PC-3 (cell line): ENCODE results near the gene ORMDL3. TPM values are rescaled to one million over a fixed set of nuclear protein-coding genes. Genes with fewer than 3 reads are reported as not detected.

Source experiments
- ATAC-seq: fragments of 200-7000 bp; cut with Tn5 transposase; 2 replicates; pipeline ENCODE4 v1.9.1; 2020; ENCODE audit warnings: mild to moderate bottlenecking, moderate library complexity
- BruUV-seq: library from RNA; stranded (reverse); fragments of 400-500 nt; replicated peaks from 2 replicates; lab custom pipeline; 2021; lab: Mats Ljungman, UMichigan
- CTCF ChIA-PET: fragments of 300-600 bp; sonication (Branson Sonifier 250); formaldehyde crosslinking; loops from one replicate; lab custom pipeline; 2022; ENCODE audit warnings: antibody characterized with exemption; lab: Charles Lee
- POLR2A ChIA-PET: fragments of 300-600 bp; sonication (Branson Sonifier 250); formaldehyde crosslinking; loops from one replicate; lab custom pipeline; 2022; ENCODE audit warnings: antibody characterized with exemption; ENCODE audit not compliant: unreplicated experiment; lab: Charles Lee
- DNase-seq: peaks from one replicate; pipeline ENCODE4 v3.0.0-alpha.2; 2015
- H2AFZ ChIP-seq: fragments of 300-600 bp; sonication (generic); 2 replicates; pipeline ENCODE4 v1.6.0; 2016; ENCODE audit warnings: antibody characterized with exemption, low read length
- H3F3A ChIP-seq: fragments of 300-600 bp; sonication (generic); one replicate; pipeline ENCODE4 v1.6.0; 2017; ENCODE audit warnings: antibody characterized with exemption, low read length, control low read depth, mild to moderate bottlenecking; ENCODE audit not compliant: unreplicated experiment
- H3K27ac ChIP-seq: fragments of 300-600 bp; sonication (generic); 2 replicates; pipeline ENCODE4 v1.5.1; 2016; ENCODE audit warnings: mild to moderate bottlenecking, low read length
- H3K27me3 ChIP-seq: fragments of 300-600 bp; sonication (generic); 2 replicates; pipeline ENCODE4 v1.6.1; 2016; ENCODE audit warnings: low read length, mixed read lengths
- H3K36me3 ChIP-seq: fragments of 300-600 bp; sonication (generic); 2 replicates; pipeline ENCODE4 v1.6.1; 2016; ENCODE audit warnings: low read depth, mixed run types, low read length, mixed read lengths
- H3K4me1 ChIP-seq: fragments of 300-600 bp; sonication (generic); 2 replicates; pipeline ENCODE4 v1.5.1; 2016; ENCODE audit warnings: low read length; ENCODE audit not compliant: insufficient read depth
- H3K4me2 ChIP-seq: fragments of 300-600 bp; sonication (generic); 2 replicates; pipeline ENCODE4 v1.6.0; 2016; ENCODE audit warnings: low read length
- H3K4me3 ChIP-seq: fragments of 300-600 bp; sonication (generic); 2 replicates; pipeline ENCODE4 v1.5.1; 2016; ENCODE audit warnings: mild to moderate bottlenecking, low read length, mixed read lengths
- H3K79me2 ChIP-seq: fragments of 300-600 bp; sonication (generic); 2 replicates; pipeline ENCODE4 v1.6.1; 2017; ENCODE audit warnings: low read length, mixed read lengths
- H3K9ac ChIP-seq: fragments of 300-600 bp; sonication (generic); 2 replicates; pipeline ENCODE4 v1.6.0; 2016; ENCODE audit warnings: mild to moderate bottlenecking, low read length
- H3K9me2 ChIP-seq: fragments of 300-600 bp; sonication (generic); replicated peaks from 2 replicates; pipeline ENCODE4 v1.6.1; 2016; ENCODE audit warnings: mixed run types, low read length, mixed read lengths
- H3K9me3 ChIP-seq: fragments of 300-600 bp; sonication (generic); 2 replicates; pipeline ENCODE4 v1.6.1; 2016; ENCODE audit warnings: low read length, mixed read lengths
- H4K20me1 ChIP-seq: fragments of 300-600 bp; sonication (generic); 2 replicates; pipeline ENCODE4 v1.6.1; 2016; ENCODE audit warnings: low read length, mixed read lengths
- EZH2 ChIP-seq: fragments of 300-600 bp; sonication (generic); IDR thresholded peaks from one replicate; pipeline ENCODE4 v1.6.1; 2017; ENCODE audit warnings: antibody characterized with exemption, mild to moderate bottlenecking, low read length; ENCODE audit not compliant: unreplicated experiment
- EZH2phosphoT487 ChIP-seq: fragments of 300-600 bp; sonication (generic); IDR thresholded peaks from 2 replicates; pipeline ENCODE4 v1.6.1; 2018; ENCODE audit warnings: mild to moderate bottlenecking, antibody characterized with exemption, low read length, borderline replicate concordance
- intact Hi-C: fragments of 100-400 bp; cut with micrococcal nuclease; formaldehyde crosslinking; loops from 2 replicates; pipeline ENCODE4 v1.9.0; 2023
- total RNA-seq: library from RNA; depleted of rRNA; stranded (reverse); fragments of >200 nt; gene quantifications from 2 replicates; pipeline ENCODE4 v1.2.3, GENCODE V29; 2014
- TF ChIP-seq, protein P1 (sequence below): fragments of 300-600 bp; sonication (generic); conservative IDR thresholded peaks from 2 replicates; pipeline ENCODE4 v1.5.1; 2017; ENCODE audit warnings: antibody characterized with exemption, low read depth, mild to moderate bottlenecking, low read length

ORMDL3 gene
- total RNA-seq, 1 experiment from 2014 or later: 27.4 TPM

DNA sequence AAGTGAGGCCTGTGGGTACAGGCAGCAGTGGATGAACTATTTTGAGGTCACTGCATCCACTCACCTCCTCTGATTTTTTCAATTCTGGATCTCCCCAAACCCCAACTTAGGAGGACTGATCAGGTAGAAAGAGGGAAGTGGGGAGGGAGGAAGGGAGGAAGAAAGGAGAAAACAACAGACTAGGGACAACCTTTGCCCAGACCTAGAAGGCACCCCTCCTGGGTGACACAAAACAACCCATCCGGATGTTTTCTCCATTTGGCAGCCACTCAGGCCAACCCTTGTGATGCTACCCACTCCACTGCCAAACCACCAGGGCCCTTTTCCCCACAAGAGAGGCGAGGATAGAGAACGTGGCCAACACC is 2.7 kb downstream of the ORMDL3 start:
- peaks cover 38% of the 10 kb centered on the region for H3K4me1 ChIP-seq
- H2AFZ ChIP-seq: no peak overlapping the region
- POLR2A ChIA-PET: no interaction called here
- intact Hi-C loops: no loop called here
- DNase-seq (no peak), ATAC-seq (no peak)
- no peak overlapping the region for H3K4me3 ChIP-seq
- H3K9me3 ChIP-seq: no peaks in the 10 kb centered on the region
- no peaks in the 10 kb centered on the region for H4K20me1 ChIP-seq
- no peaks in the 10 kb centered on the region for H3K9me2 ChIP-seq
- H3K36me3 ChIP-seq: no peaks in the 10 kb centered on the region; the same call in 1 of the 2 replicates
- H3K27ac ChIP-seq: no peak overlapping the region
- CTCF ChIA-PET: no interaction called here
- no peak overlapping the region for H3K9ac ChIP-seq
- peaks cover 4% of the 10 kb centered on the region for H3F3A ChIP-seq
- TF ChIP-seq EZH2 (no peak), EZH2phosphoT487 (no peak)
- TF ChIP-seq, protein P1, sequence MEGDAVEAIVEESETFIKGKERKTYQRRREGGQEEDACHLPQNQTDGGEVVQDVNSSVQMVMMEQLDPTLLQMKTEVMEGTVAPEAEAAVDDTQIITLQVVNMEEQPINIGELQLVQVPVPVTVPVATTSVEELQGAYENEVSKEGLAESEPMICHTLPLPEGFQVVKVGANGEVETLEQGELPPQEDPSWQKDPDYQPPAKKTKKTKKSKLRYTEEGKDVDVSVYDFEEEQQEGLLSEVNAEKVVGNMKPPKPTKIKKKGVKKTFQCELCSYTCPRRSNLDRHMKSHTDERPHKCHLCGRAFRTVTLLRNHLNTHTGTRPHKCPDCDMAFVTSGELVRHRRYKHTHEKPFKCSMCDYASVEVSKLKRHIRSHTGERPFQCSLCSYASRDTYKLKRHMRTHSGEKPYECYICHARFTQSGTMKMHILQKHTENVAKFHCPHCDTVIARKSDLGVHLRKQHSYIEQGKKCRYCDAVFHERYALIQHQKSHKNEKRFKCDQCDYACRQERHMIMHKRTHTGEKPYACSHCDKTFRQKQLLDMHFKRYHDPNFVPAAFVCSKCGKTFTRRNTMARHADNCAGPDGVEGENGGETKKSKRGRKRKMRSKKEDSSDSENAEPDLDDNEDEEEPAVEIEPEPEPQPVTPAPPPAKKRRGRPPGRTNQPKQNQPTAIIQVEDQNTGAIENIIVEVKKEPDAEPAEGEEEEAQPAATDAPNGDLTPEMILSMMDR: no peak
- H3K79me2 ChIP-seq: peaks cover 25% of the 10 kb centered on the region
- peak overlapping the region; percentile 31; the same call in 1 of the 2 replicates for H3K4me2 ChIP-seq
- H3K27me3 ChIP-seq: no peaks in the 10 kb centered on the region
- no TSS peak for BruUV-seq

DNA sequence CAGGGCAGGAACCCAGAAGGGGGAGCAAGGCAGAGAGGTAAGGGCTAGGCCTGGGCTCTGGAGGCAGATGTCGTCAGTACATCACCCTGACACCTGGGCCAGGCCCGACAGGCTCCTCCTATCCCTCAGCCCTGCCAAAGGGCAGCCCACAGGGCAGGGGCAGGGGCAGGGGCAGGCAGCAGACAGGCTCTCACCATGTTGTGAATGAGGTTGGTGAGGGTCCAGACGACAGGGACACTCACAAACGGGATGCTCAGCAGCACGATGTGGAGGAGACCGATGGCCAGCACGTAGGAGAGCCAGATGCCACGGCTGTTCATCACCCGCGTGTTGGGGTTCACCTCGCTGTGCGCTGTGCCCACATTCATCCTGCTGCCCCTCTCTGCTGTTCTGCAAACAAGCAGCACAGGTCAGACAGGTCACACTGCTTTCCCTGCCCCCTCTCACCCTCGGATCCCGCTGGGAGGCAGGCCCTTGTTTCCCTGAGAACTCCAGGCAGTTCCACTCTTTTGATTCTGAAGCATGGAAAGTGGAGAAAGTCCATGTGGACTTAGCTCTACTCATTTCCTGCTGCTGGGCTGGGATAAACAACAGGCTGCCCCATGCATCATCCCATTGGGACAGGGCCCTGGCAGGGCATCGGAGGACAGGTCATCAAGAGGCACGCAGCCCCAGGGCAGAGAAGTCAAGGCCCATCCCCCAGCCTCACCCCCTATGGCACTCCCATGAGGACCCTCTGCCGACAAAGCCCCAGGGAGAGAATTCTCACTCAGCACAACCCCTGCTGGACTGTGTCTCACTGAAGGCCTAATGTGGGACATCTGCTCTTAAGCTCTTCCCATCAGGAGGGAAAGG is 3.3 kb downstream of the ORMDL3 start:
- Histone ChIP-seq H3K9me2 (no peaks in the 10 kb centered on the region), H3K9ac (no peak overlapping the region), H3K27ac (0 out of 2 replicates have a peak overlapping the region, but pooled peaks have one; percentile 9), H4K20me1 (no peaks in the 10 kb centered on the region), H3K4me2 (peak overlapping the region; percentile 31; the same call in 1 of the 2 replicates), H3K79me2 (peaks cover 25% of the 10 kb centered on the region), H3K36me3 (no peaks in the 10 kb centered on the region; the same call in 1 of the 2 replicates), H2AFZ (no peak overlapping the region), H3K9me3 (no peaks in the 10 kb centered on the region), H3K27me3 (no peaks in the 10 kb centered on the region), H3K4me3 (no peak overlapping the region), H3F3A (no peaks in the 10 kb centered on the region), H3K4me1 (peaks cover 34% of the 10 kb centered on the region)
- peak; percentile 5 for DNase-seq
- no peak for TF ChIP-seq EZH2
- TF ChIP-seq, protein P1: 0 out of 2 replicates have a peak, but pooled peaks have one; percentile 23
- intact Hi-C loops: no loop called here
- ChIA-PET POLR2A (no interaction called here), CTCF (no interaction called here)
- ATAC-seq: no peak
- no TSS peak for BruUV-seq

DNA sequence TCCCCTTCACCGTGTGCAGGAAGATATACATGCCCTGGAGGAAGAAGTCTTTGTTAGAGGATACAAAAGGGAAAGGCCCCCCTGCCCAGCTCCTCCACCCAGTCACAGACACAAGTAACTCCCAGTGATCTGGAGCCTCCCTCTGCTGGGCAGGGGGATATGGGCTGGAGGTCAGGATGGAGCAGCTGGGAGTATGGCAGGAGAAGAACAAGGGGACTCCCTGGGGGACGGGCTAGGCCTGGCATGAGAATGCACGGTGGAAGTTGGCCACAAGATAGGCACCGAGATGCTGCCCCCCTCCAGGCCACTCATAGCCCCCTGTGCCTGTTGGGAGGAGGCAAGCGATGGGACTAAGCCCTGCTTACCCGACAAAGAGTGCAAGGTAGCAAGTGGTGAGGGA is 4.2 kb downstream of the ORMDL3 start:
- no peak overlapping the region for H3K4me3 ChIP-seq
- CTCF ChIA-PET: no interaction called here
- H3F3A ChIP-seq: no peaks in the 10 kb centered on the region
- no peaks in the 10 kb centered on the region for H3K27me3 ChIP-seq
- no peaks in the 10 kb centered on the region for H3K9me3 ChIP-seq
- no peak overlapping the region for H3K9ac ChIP-seq
- H4K20me1 ChIP-seq: no peaks in the 10 kb centered on the region
- H3K27ac ChIP-seq: no peak overlapping the region
- no peak overlapping the region for H3K4me2 ChIP-seq
- H3K36me3 ChIP-seq: no peaks in the 10 kb centered on the region; the same call in 1 of the 2 replicates
- POLR2A ChIA-PET: no interaction called here
- no peaks in the 10 kb centered on the region for H3K9me2 ChIP-seq
- TF ChIP-seq, protein P1: no peak
- no peak for TF ChIP-seq EZH2
- H3K4me1 ChIP-seq: peaks cover 26% of the 10 kb centered on the region
- ATAC-seq (no peak), DNase-seq (no peak)
- intact Hi-C loops: no loop called here
- H3K79me2 ChIP-seq: peaks cover 25% of the 10 kb centered on the region
- no peak overlapping the region for H2AFZ ChIP-seq
- no TSS peak for BruUV-seq
